ENCODE measurements around the gene LHFPL6. TPM values are rescaled to one million over a fixed set of nuclear protein-coding genes. Genes with fewer than 3 reads are reported as not detected.

Gene LHFPL6
- total and polyA plus RNA-seq, 9 of the 15 experiments (the other 6 are each of a cell fraction or from before 2014, with no cell fraction given), result 0.18 TPM; not detected in 8

- TF ChIP-seq KAT7 (CRISPR knock-in tag; IDR thresholded peaks at IDR 0.05; ENCODE audit: borderline replicate concordance) (no peak), SREBF2 (CRISPR knock-in tag; IDR thresholded peaks at IDR 0.05) (no peak), ZNF431 (CRISPR knock-in tag; IDR thresholded peaks at IDR 0.05) (no peak), RREB1 (CRISPR knock-in tag; IDR thresholded peaks at IDR 0.05) (no peak)
Measured at GRCh38 chr13:39369161-39369890, 233.7 kb downstream of the LHFPL6 start (continued).

DNA sequence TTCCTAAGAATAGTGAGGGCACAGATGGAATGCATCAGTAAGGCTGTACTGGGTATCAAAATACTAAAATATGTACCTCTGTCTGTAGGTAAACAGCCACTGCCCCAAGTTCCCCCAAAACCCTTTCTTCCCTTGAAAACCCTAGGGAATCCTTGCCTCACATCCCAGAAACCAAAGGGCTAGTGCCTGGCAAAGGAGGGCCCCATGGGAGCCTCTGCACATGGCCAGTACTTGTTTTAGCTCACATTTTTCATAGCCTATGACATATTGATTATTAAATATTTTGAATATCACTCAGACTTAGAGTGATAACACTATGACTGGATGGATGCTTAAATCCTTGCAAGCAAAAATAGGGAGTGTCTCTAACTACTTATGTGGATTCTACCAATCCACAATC, 237.1 kb downstream of the LHFPL6 start:
- no peak for DNase-seq (ENCODE audit: extremely low read depth in 1 of 4, low spot score in 3 of 4)
- POLR2A ChIA-PET, result no interaction called here
- Histone ChIP-seq H3K4me2 (ENCODE audit: insufficient read depth, low read length) (no peak overlapping the region), H3K27me3 (ENCODE audit: control insufficient read depth in 2 of 2, insufficient read depth in 2 of 2, low read length in 2 of 2) (no peaks in the 10 kb centered on the region), H3K27ac (ENCODE audit: extremely low read depth, low read depth, low read length) (no peak overlapping the region), H4K20me1 (replicated peaks; ENCODE audit: control insufficient read depth, insufficient read depth, low read length) (no peaks in the 10 kb centered on the region), H3K9me3 (replicated peaks; ENCODE audit: control insufficient read depth, insufficient read depth, low read depth, low read length) (no peaks in the 10 kb centered on the region), H3K79me2 (ENCODE audit: control insufficient read depth, insufficient read depth, low read length) (no peaks in the 10 kb centered on the region), H3K36me3 (ENCODE audit: control insufficient read depth, insufficient read depth, low read length) (no peaks in the 10 kb centered on the region), H3K4me3 (no peak overlapping the region), H3K9me1 (ENCODE audit: control insufficient read depth, insufficient read depth, low read length) (no peaks in the 10 kb centered on the region), H2AFZ (ENCODE audit: low read depth, low read length) (no peak overlapping the region), H3K4me1 (replicated peaks in 1 of 2; ENCODE audit: control insufficient read depth in 2 of 2, insufficient read depth in 2 of 2, low read length in 2 of 2) (no peaks in the 10 kb centered on the region), H3K9ac (ENCODE audit: insufficient read depth in 1 of 2, low read depth in 2 of 2, low read length in 2 of 2) (no peak overlapping the region)
- in situ Hi-C loops (cut with MboI) (no loop called here), intact Hi-C loops (cut with micrococcal nuclease) (no loop called here)
- no TSS peak for BruUV-seq (replicated peaks)
- FAIRE-seq, result no peak
- no peak for ATAC-seq
- CTCF ChIA-PET (ENCODE audit: low intra/inter-chr PET ratio), result no interaction called here
- TF ChIP-seq COPS2 (conservative IDR thresholded peaks at IDR 0.05) (no peak), BRD9 (IDR thresholded peaks at IDR 0.05; ENCODE audit: low read depth, partially characterized antibody) (no peak), GABPB1 (CRISPR knock-in tag; IDR thresholded peaks at IDR 0.05) (no peak), SREBF1 (IDR thresholded peaks at IDR 0.05; ENCODE audit: borderline replicate concordance, low read depth, low read length) (no peak), TRIM25 (IDR thresholded peaks at IDR 0.05; ENCODE audit: borderline replicate concordance) (no peak), U2AF2 (optimal IDR thresholded peaks at IDR 0.05; ENCODE audit: low read depth, low read length) (no peak), HEY1 (CRISPR knock-in tag; IDR thresholded peaks at IDR 0.05; ENCODE audit: borderline replicate concordance) (no peak), NONO (IDR thresholded peaks at IDR 0.05; ENCODE audit: low read depth in 2 of 2, low read length in 1 of 2) (no peak), NBN (IDR thresholded peaks at IDR 0.05; ENCODE audit: low read depth) (no peak), PHF8 (IDR thresholded peaks at IDR 0.05; ENCODE audit: borderline replicate concordance, low read length) (no peak), HMG20B (CRISPR knock-in tag; IDR thresholded peaks at IDR 0.05) (no peak)
